ENCODE data around the gene PPP6R1.

GRCh38 chr19:55199620-55200204 is 59.1 kb downstream of the PPP6R1 start:
- TF ChIP-seq, protein P1, sequence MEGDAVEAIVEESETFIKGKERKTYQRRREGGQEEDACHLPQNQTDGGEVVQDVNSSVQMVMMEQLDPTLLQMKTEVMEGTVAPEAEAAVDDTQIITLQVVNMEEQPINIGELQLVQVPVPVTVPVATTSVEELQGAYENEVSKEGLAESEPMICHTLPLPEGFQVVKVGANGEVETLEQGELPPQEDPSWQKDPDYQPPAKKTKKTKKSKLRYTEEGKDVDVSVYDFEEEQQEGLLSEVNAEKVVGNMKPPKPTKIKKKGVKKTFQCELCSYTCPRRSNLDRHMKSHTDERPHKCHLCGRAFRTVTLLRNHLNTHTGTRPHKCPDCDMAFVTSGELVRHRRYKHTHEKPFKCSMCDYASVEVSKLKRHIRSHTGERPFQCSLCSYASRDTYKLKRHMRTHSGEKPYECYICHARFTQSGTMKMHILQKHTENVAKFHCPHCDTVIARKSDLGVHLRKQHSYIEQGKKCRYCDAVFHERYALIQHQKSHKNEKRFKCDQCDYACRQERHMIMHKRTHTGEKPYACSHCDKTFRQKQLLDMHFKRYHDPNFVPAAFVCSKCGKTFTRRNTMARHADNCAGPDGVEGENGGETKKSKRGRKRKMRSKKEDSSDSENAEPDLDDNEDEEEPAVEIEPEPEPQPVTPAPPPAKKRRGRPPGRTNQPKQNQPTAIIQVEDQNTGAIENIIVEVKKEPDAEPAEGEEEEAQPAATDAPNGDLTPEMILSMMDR (conservative IDR thresholded peaks at IDR 0.05): no peak
- no peak for TF ChIP-seq ZFX (IDR thresholded peaks at IDR 0.05)
